Caco-2 (cell line): ENCODE results near the gene CREBBP. TPM values are rescaled to one million over a fixed set of nuclear protein-coding genes. Genes with fewer than 3 reads are reported as not detected.
A peak's percentile ranks its signal among the peaks of the same experiment; 100 is the strongest.

ENCODE experiments used
- BruUV-seq: library from RNA; stranded (reverse); fragments of 400-500 nt; replicated peaks from 2 replicates; lab custom pipeline; 2021; lab: Mats Ljungman, UMichigan
- CTCF ChIA-PET: fragments of 300-600 bp; sonication (Branson Sonifier 250); formaldehyde crosslinking; loops from one replicate; lab custom pipeline; 2022; ENCODE audit warnings: antibody characterized with exemption; lab: Charles Lee
- POLR2A ChIA-PET: fragments of 300-600 bp; sonication (Branson Sonifier 250); formaldehyde crosslinking; loops from one replicate; lab custom pipeline; 2022; ENCODE audit warnings: antibody characterized with exemption; lab: Charles Lee
- DNase-seq, 2 experiments: peaks; one replicate each; pipeline versions ENCODE4 v3.0.0 to v3.0.0-alpha.2; 2020 to 2022
- H3K27me3 ChIP-seq: replicated peaks from 2 replicates; pipeline ENCODE4 v1.6.0; 2011; ENCODE audit warnings: low read length; ENCODE audit not compliant: control insufficient read depth, insufficient read depth
- H3K36me3 ChIP-seq: 2 replicates; pipeline ENCODE4 v1.5.1; 2011; ENCODE audit warnings: low read length; ENCODE audit not compliant: control insufficient read depth, insufficient read depth
- H3K4me1 ChIP-seq: fragments of 250-450 bp; sonication (Bioruptor Pico); 2 replicates; pipeline ENCODE4 v1.5.1; 2020; ENCODE audit warnings: mild to moderate bottlenecking
- H3K4me3 ChIP-seq: 2 replicates; pipeline ENCODE4 v1.5.1; 2011; ENCODE audit warnings: low read depth, mild to moderate bottlenecking, control low read depth, low read length
- H3K9me3 ChIP-seq: fragments of 250-450 bp; sonication (Bioruptor Pico); 2 replicates; pipeline ENCODE4 v1.5.1; 2020; ENCODE audit warnings: mild to moderate bottlenecking, moderate library complexity
- H3K27ac Mint-ChIP-seq: one replicate; pipeline ENCODE4 v1.8.0; 2022; ENCODE audit warnings: mixed read lengths; ENCODE audit not compliant: unreplicated experiment
- H3K27me3 Mint-ChIP-seq: one replicate; pipeline ENCODE4 v1.8.0; 2022; ENCODE audit warnings: mixed read lengths; ENCODE audit not compliant: insufficient read depth, unreplicated experiment
- H3K36me3 Mint-ChIP-seq: one replicate; pipeline ENCODE4 v1.8.0; 2022; ENCODE audit warnings: mild to moderate bottlenecking, mixed read lengths; ENCODE audit not compliant: insufficient read depth, unreplicated experiment
- H3K4me1 Mint-ChIP-seq: one replicate; pipeline ENCODE4 v1.8.0; 2022; ENCODE audit warnings: low read depth, mixed read lengths; ENCODE audit not compliant: unreplicated experiment
- H3K4me3 Mint-ChIP-seq: one replicate; pipeline ENCODE4 v1.8.0; 2022; ENCODE audit warnings: mild to moderate bottlenecking, moderate library complexity, mixed read lengths; ENCODE audit not compliant: unreplicated experiment
- H3K9me3 Mint-ChIP-seq: one replicate; pipeline ENCODE4 v1.8.0; 2022; ENCODE audit warnings: mixed read lengths; ENCODE audit not compliant: unreplicated experiment
- CTCF ChIP-seq, 2 experiments: fragments of 200-600 bp in 1 of 2; IDR thresholded peaks; 1 replicate in 1 of 2; 2 replicates in 1 of 2; pipeline versions ENCODE4 v1.5.1 to v1.8.0; 2011 to 2022; ENCODE audit warnings: antibody characterized with exemption in 1 of 2, control low read depth in 1 of 2, inconsistent platforms in 1 of 2, low read depth in 1 of 2, low read length in 1 of 2, mild to moderate bottlenecking in 1 of 2, moderate library complexity in 1 of 2; ENCODE audit not compliant: insufficient read depth in 1 of 2, severe bottlenecking in 1 of 2, unreplicated experiment in 1 of 2
- intact Hi-C: fragments of 100-400 bp; cut with micrococcal nuclease; formaldehyde crosslinking; loops from one replicate; pipeline ENCODE4 v1.10.0; 2022; ENCODE audit not compliant: unreplicated experiment
- total RNA-seq: library from RNA; stranded (reverse); gene quantifications from 2 replicates; pipeline ENCODE4 v1.2.3, GENCODE V29; 2022

Gene CREBBP
- total RNA-seq, 1 experiment from 2014 or later: 65.3 TPM

DNA sequence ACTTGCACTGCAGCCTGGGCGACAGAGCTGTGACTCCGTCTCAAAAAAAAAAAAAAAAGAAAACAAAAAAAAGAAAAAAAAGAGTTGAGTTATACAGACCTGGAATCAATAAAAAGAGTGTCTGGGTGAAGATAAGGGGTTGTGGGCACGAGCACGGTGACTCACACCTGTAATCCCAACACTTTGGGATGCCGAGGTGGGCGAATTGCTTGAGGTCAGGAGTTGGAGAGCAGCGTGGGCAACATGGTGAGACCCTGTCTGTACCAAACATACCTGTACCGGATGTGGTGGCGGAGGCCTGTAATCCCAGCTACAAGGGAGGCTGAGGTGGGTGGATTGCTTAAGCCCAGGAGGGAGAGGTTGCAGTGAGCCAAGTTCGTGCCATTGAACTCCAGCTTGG is 161.9 kb downstream of the CREBBP start:
- Mint-ChIP-seq H3K4me3 (peak overlapping the region; percentile 79), H3K36me3 (peaks cover 20% of the 10 kb centered on the region), H3K9me3 (no peaks in the 10 kb centered on the region), H3K4me1 (peaks cover 13% of the 10 kb centered on the region), H3K27me3 (no peaks in the 10 kb centered on the region), H3K27ac (no peak overlapping the region)
- no peaks in the 10 kb centered on the region for H3K9me3 ChIP-seq
- TF ChIP-seq CTCF (IDR thresholded peaks at IDR 0.05; ENCODE audit: insufficient read depth in 1 of 2, low read depth in 1 of 2, low read length in 1 of 2, severe bottlenecking in 1 of 2, unreplicated experiment in 1 of 2): no peak
- H3K36me3 ChIP-seq: no peaks in the 10 kb centered on the region
- POLR2A ChIA-PET: interaction anchor here (0.6 kb wide), 1 partner anchor 281 kb away, joined by 9 read pairs; no protein-coding TSS in a partner anchor
- no peak for DNase-seq
- peaks cover 9% of the 10 kb centered on the region; the same call in 1 of the 2 replicates for H3K4me1 ChIP-seq
- CTCF ChIA-PET: interaction anchor here (0.6 kb wide), 1 partner anchor 15 kb away, joined by 3 read pairs; no protein-coding TSS in a partner anchor
- no TSS peak for BruUV-seq
- intact Hi-C loops: no loop called here
- H3K27me3 ChIP-seq: no peaks in the 10 kb centered on the region
- H3K4me3 ChIP-seq: no peak overlapping the region

- Mint-ChIP-seq H3K9me3 (no peaks in the 10 kb centered on the region), H3K27ac (peak overlapping the region; percentile 76), H3K4me3 (peak overlapping the region; percentile 79), H3K27me3 (no peaks in the 10 kb centered on the region), H3K36me3 (peaks cover 26% of the 10 kb centered on the region), H3K4me1 (peaks cover 19% of the 10 kb centered on the region)
- ChIA-PET POLR2A (interaction anchor here (0.6 kb wide), 1 partner anchor 280 kb away, joined by 9 read pairs; no protein-coding TSS in a partner anchor), CTCF (interaction anchor here (0.6 kb wide), 1 partner anchor 14 kb away, joined by 3 read pairs; no protein-coding TSS in a partner anchor)
- no peaks in the 10 kb centered on the region for H3K27me3 ChIP-seq
- H3K4me3 ChIP-seq: peak overlapping the region; percentile 98
- no peaks in the 10 kb centered on the region for H3K9me3 ChIP-seq
- intact Hi-C loops: no loop called here
- H3K36me3 ChIP-seq: no peaks in the 10 kb centered on the region
- peaks cover 9% of the 10 kb centered on the region; the same call in 1 of the 2 replicates for H3K4me1 ChIP-seq
- TF ChIP-seq CTCF (IDR thresholded peaks at IDR 0.05; ENCODE audit: insufficient read depth in 1 of 2, low read depth in 1 of 2, low read length in 1 of 2, severe bottlenecking in 1 of 2, unreplicated experiment in 1 of 2): no peak
- BruUV-seq: TSS peak; percentile 92
- DNase-seq: no peak
Observed at GRCh38 chr16:3718019-3718391, 162.5 kb downstream of the CREBBP start.

DNA sequence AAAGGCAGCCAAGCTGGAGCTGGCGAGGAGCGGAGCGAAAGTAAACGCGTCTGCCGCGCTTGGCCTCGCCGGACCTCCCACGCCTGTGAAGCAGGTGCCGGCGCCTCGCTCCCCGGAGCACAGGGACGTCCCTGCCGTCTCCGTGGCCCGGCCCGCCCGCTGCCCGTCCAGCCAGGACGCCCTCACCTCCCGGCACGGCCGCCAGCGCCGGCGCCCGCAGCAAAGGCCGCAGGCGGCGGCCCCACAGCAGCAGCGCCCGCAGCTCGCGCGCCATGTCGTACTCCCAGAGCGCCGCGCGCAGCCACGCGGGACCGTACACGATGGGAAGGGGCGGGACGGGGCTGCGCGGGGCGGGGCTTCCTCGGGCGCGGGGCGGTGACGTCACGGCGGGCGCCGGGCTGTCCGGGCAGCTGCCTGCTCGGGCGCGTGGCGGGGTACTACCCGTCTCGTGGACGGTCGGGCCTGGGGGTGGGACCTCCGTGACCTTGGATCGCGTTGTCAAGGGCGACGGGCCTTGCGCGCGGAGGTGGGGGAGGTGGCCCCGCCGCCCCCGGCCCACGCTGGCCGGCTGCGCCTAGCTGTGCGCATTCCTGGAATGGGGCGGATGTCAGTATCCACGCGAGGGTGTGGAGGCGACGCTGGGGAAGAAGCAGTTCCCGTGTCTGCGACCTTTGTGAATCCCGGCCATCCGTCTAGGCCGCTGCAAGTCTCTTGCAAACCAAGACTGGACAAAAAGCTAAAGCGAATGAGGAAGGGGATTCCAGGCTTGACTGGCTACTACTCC is 163.1 kb downstream of the CREBBP start, which contains the start of gene TRAP1:
TSS of gene TRAP1 (minus strand) at position 290 of the 784 bp plus-strand sequence. CDS start at position 274, 16 bp downstream.
- no TSS peak for BruUV-seq
- H3K36me3 Mint-ChIP-seq: peaks cover 32% of the 10 kb centered on the region
- ChIA-PET CTCF (no interaction called here), POLR2A (interaction anchor here (0.6 to 1.1 kb wide), 2 partner anchors 16 to 71 kb away, joined by 3 to 9 read pairs; no protein-coding TSS in a partner anchor)
- peak; percentile 87 to 89 for DNase-seq
- no peak for TF ChIP-seq CTCF (IDR thresholded peaks at IDR 0.05; ENCODE audit: insufficient read depth in 1 of 2, low read depth in 1 of 2, low read length in 1 of 2, severe bottlenecking in 1 of 2, unreplicated experiment in 1 of 2)
- intact Hi-C loops: no loop called here
- H3K27me3 Mint-ChIP-seq: no peaks in the 10 kb centered on the region
- Histone ChIP-seq H3K4me1 (peaks cover 9% of the 10 kb centered on the region; the same call in 1 of the 2 replicates), H3K27me3 (no peaks in the 10 kb centered on the region), H3K9me3 (no peaks in the 10 kb centered on the region), H3K36me3 (no peaks in the 10 kb centered on the region), H3K4me3 (peak within 1 kb of the TSS; percentile 98)
- H3K4me3 Mint-ChIP-seq: peak within 1 kb of the TSS; percentile 79
- peak within 1 kb of the TSS; percentile 76 for H3K27ac Mint-ChIP-seq
- no peaks in the 10 kb centered on the region for H3K9me3 Mint-ChIP-seq
- H3K4me1 Mint-ChIP-seq: peaks cover 24% of the 10 kb centered on the region
